GM23338 (cell line): ENCODE data around the gene CLEC1A. TPM values are rescaled to one million over a fixed set of nuclear protein-coding genes. Genes with fewer than 3 reads are reported as not detected.

Source experiments
- ATAC-seq: fragments of 200-7000 bp; cut with Tn5 transposase; 3 replicates; pipeline ENCODE4 v1.9.1; 2020
- DNase-seq: peaks from one replicate; pipeline ENCODE4 v3.0.0-alpha.2; 2015; ENCODE audit warnings: low spot score
- H2AFZ ChIP-seq: fragments of 200-600 bp; sonication (generic); 2 replicates; pipeline ENCODE4 v1.8.0; 2016; ENCODE audit warnings: antibody characterized with exemption, mild to moderate bottlenecking, moderate library complexity
- H3F3A ChIP-seq: fragments of 200-600 bp; sonication (generic); replicated peaks from 2 replicates; pipeline ENCODE4 v1.8.0; 2017; ENCODE audit warnings: antibody characterized with exemption, mixed run types, low read depth
- H3K27ac ChIP-seq: fragments of 200-600 bp; sonication (generic); 2 replicates; pipeline ENCODE4 v1.6.1; 2016; ENCODE audit warnings: low read depth
- H3K27me3 ChIP-seq: fragments of 200-600 bp; sonication (generic); 2 replicates; pipeline ENCODE4 v1.8.0; 2016; ENCODE audit warnings: mild to moderate bottlenecking, mixed run types, moderate library complexity; ENCODE audit not compliant: insufficient read depth
- H3K36me3 ChIP-seq: fragments of 200-600 bp; sonication (generic); 2 replicates; pipeline ENCODE4 v1.8.0; 2016; ENCODE audit warnings: mild to moderate bottlenecking; ENCODE audit not compliant: insufficient read depth
- H3K4me1 ChIP-seq: fragments of 200-600 bp; sonication (generic); 2 replicates; pipeline ENCODE4 v1.8.0; 2016; ENCODE audit warnings: mild to moderate bottlenecking, moderate library complexity; ENCODE audit not compliant: insufficient read depth
- H3K4me2 ChIP-seq: fragments of 200-600 bp; sonication (generic); 2 replicates; pipeline ENCODE4 v1.7.1; 2017; ENCODE audit warnings: mixed run types
- H3K4me3 ChIP-seq: fragments of 200-600 bp; sonication (generic); 2 replicates; pipeline ENCODE4 v1.6.1; 2016; ENCODE audit warnings: mixed run types
- H3K79me2 ChIP-seq: fragments of 200-600 bp; sonication (generic); replicated peaks from 2 replicates; pipeline ENCODE4 v1.8.0; 2017; ENCODE audit warnings: mild to moderate bottlenecking; ENCODE audit not compliant: insufficient read depth
- H3K9me2 ChIP-seq: fragments of 200-600 bp; sonication (generic); 2 replicates; pipeline ENCODE4 v1.8.0; 2017; ENCODE audit not compliant: insufficient read depth
- H4K20me1 ChIP-seq: fragments of 200-600 bp; sonication (generic); replicated peaks from 2 replicates; pipeline ENCODE4 v1.8.0; 2017; ENCODE audit warnings: mild to moderate bottlenecking; ENCODE audit not compliant: insufficient read depth
- H3K27ac Mint-ChIP-seq: 2 replicates; pipeline ENCODE4 v1.8.0; 2020; ENCODE audit warnings: inconsistent platforms, mild to moderate bottlenecking, moderate library complexity, mixed read lengths
- H3K27me3 Mint-ChIP-seq: 3 replicates; pipeline ENCODE4 v1.8.0; 2022; ENCODE audit warnings: low read depth, mild to moderate bottlenecking, moderate library complexity, mixed read lengths, inconsistent platforms; ENCODE audit not compliant: insufficient read depth, poor library complexity
- H3K36me3 Mint-ChIP-seq: 3 replicates; pipeline ENCODE4 v1.8.0; 2021; ENCODE audit warnings: low read depth, mild to moderate bottlenecking, inconsistent platforms, moderate library complexity, mixed read lengths
- H3K4me1 Mint-ChIP-seq: 3 replicates; pipeline ENCODE4 v1.8.0; 2020; ENCODE audit warnings: mild to moderate bottlenecking, inconsistent platforms, mixed read lengths
- H3K4me3 Mint-ChIP-seq: 3 replicates; pipeline ENCODE4 v1.8.0; 2021; ENCODE audit warnings: moderate library complexity, mild to moderate bottlenecking, inconsistent platforms, mixed read lengths
- H3K9me3 Mint-ChIP-seq: 3 replicates; pipeline ENCODE4 v1.8.0; 2020; ENCODE audit warnings: moderate library complexity, mild to moderate bottlenecking, inconsistent platforms, mixed read lengths
- CREB1 ChIP-seq: fragments of 250-450 bp; sonication (Bioruptor Pico); IDR thresholded peaks from 2 replicates; pipeline ENCODE4 v1.5.0; 2020; ENCODE audit warnings: low read depth, mild to moderate bottlenecking, moderate library complexity
- EZH2 ChIP-seq: fragments of 200-600 bp; sonication (generic); IDR thresholded peaks from one replicate; pipeline ENCODE4 v1.8.0; 2017; ENCODE audit warnings: antibody characterized with exemption, mild to moderate bottlenecking, low read depth; ENCODE audit not compliant: unreplicated experiment
- EZH2phosphoT487 ChIP-seq: fragments of 200-600 bp; sonication (generic); IDR thresholded peaks from one replicate; pipeline ENCODE4 v1.8.1; 2018; ENCODE audit warnings: antibody characterized with exemption; ENCODE audit not compliant: unreplicated experiment
- NANOG ChIP-seq: IDR thresholded peaks from 2 replicates; pipeline ENCODE4 v1.6.1; 2016; ENCODE audit warnings: antibody characterized with exemption, borderline replicate concordance
- POLR2AphosphoS5 ChIP-seq: IDR thresholded peaks from 2 replicates; pipeline ENCODE4 v1.6.1; 2016; ENCODE audit warnings: antibody characterized with exemption, low read depth
- STAT1 ChIP-seq: IDR thresholded peaks from one replicate; pipeline ENCODE4 v1.6.1; 2016; ENCODE audit warnings: antibody characterized with exemption; ENCODE audit not compliant: unreplicated experiment
- ZNF114 ChIP-seq: fragments of 250-450 bp; sonication (Bioruptor Pico); IDR thresholded peaks from 2 replicates; pipeline ENCODE4 v1.5.0; 2020; ENCODE audit warnings: mild to moderate bottlenecking, moderate library complexity
- ZNF331 ChIP-seq: fragments of 250-450 bp; sonication (Bioruptor Pico); IDR thresholded peaks from 2 replicates; pipeline ENCODE4 v1.5.0; 2020; ENCODE audit warnings: low read depth, mild to moderate bottlenecking, moderate library complexity
- polyA plus RNA-seq: library from polyadenylated mRNA; unstranded; fragments of >200 nt; fragmentation: Nextera tagmentation; extraction: Ambion mirVana; gene quantifications from 2 replicates; pipeline ENCODE4 v1.2.1, GENCODE V29; 2016
- total RNA-seq: library from RNA; depleted of rRNA; stranded (reverse); fragments of >200 nt; shearing (Covaris generic); gene quantifications from 2 replicates; pipeline ENCODE4 v1.2.3, GENCODE V29; 2014
- TF ChIP-seq, protein P1 (sequence below): IDR thresholded peaks from one replicate; pipeline ENCODE4 v1.6.1; 2018; ENCODE audit warnings: antibody characterized with exemption; ENCODE audit not compliant: unreplicated experiment
- TF ChIP-seq, protein P2 (sequence below): fragments of 250-450 bp; sonication (Bioruptor Pico); IDR thresholded peaks from 2 replicates; pipeline ENCODE4 v1.5.0; 2020; ENCODE audit warnings: mild to moderate bottlenecking, moderate library complexity
- TF ChIP-seq, protein P3 (sequence below): IDR thresholded peaks from 2 replicates; pipeline ENCODE4 v1.6.1; 2016; ENCODE audit warnings: antibody characterized with exemption

The CLEC1A gene
- total and polyA plus RNA-seq, 2 experiments from 2014 or later: 1.1 TPM; not detected in 1

DNA sequence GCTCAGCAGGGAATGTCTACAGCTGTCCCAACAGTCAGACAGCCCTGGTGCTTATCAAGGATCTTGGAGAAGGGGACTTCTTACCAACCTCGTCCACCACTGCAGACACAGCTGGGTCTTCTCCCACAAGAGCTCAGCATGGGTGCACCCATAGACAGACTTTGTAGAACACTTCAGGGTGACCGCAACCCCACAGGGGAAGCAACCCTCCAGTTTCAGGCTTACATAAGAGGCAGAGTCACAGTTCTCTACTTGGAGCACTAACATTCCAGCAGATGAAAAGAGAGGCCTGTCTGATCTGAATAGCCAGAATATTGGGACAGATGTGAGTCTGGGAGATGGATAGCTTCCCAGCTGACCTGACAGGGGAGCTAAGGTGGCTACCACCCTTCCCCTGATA is 3.5 kb upstream of the CLEC1A start:
- ATAC-seq (no peak), DNase-seq (no peak)
- Histone ChIP-seq H3K36me3 (no peaks in the 10 kb centered on the region), H4K20me1 (no peaks in the 10 kb centered on the region), H3K79me2 (no peaks in the 10 kb centered on the region), H3F3A (no peaks in the 10 kb centered on the region), H3K4me2 (no peak overlapping the region), H3K27ac (no peak overlapping the region), H3K4me1 (0 out of 2 replicates have a peak, but pooled peaks cover 4% of the 10 kb centered on the region), H3K9me2 (no peaks in the 10 kb centered on the region), H2AFZ (no peak overlapping the region), H3K27me3 (no peaks in the 10 kb centered on the region), H3K4me3 (no peak overlapping the region)
- Mint-ChIP-seq H3K4me1 (peaks cover 11% of the 10 kb centered on the region; the same call in 2 of the 3 replicates), H3K27me3 (no peaks in the 10 kb centered on the region), H3K36me3 (no peaks in the 10 kb centered on the region), H3K4me3 (no peak overlapping the region), H3K27ac (no peak overlapping the region; the same call in 1 of the 2 replicates), H3K9me3 (peaks cover 2% of the 10 kb centered on the region; the same call in 1 of the 3 replicates)
- no peak for TF ChIP-seq POLR2AphosphoS5

DNA sequence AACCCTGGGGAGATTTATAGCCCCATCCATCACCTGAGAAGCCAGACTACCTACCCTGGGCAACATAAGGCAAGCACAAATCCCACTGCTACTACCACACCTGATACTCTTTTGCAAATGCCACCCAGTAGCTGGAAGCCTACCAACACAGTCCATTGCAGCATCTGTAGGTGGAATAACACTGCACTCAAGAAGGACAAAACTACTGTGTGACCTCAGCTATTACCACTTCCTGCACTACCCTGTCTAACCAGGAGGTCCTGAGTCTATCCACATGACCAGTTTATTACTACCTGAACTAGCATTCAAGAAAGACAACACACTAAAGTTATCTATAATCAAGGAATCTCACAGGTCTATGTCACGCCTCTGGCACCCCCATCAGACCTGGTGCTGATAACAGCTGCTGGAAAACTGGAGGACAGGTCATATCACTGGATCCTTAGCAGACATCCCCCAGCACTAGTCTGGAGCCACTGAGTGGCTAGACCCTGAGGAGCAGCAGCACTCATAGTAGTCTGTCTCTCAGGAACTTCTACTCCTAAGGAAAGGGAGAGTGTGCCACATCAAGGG is 2.9 kb upstream of the CLEC1A start:
- 0 out of 2 replicates have a peak, but pooled peaks cover 4% of the 10 kb centered on the region for H3K4me1 ChIP-seq
- no peak overlapping the region for H3K27ac Mint-ChIP-seq
- ATAC-seq (no peak), DNase-seq (no peak)
- H3K4me3 ChIP-seq: no peak overlapping the region
- H3F3A ChIP-seq: no peaks in the 10 kb centered on the region
- no peak overlapping the region for H3K27ac ChIP-seq
- no peak overlapping the region for H2AFZ ChIP-seq
- no peaks in the 10 kb centered on the region for H3K36me3 Mint-ChIP-seq
- H3K4me2 ChIP-seq: no peak overlapping the region
- no peaks in the 10 kb centered on the region for H3K27me3 ChIP-seq
- no peaks in the 10 kb centered on the region for H3K9me2 ChIP-seq
- H4K20me1 ChIP-seq: no peaks in the 10 kb centered on the region
- H3K9me3 Mint-ChIP-seq: peaks cover under 1% of the 10 kb centered on the region; the same call in 1 of the 3 replicates
- H3K4me1 Mint-ChIP-seq: peaks cover 11% of the 10 kb centered on the region; the same call in 2 of the 3 replicates
- no peaks in the 10 kb centered on the region for H3K27me3 Mint-ChIP-seq
- no peaks in the 10 kb centered on the region for H3K36me3 ChIP-seq
- no peak overlapping the region for H3K4me3 Mint-ChIP-seq
- H3K79me2 ChIP-seq: no peaks in the 10 kb centered on the region
- TF ChIP-seq ZNF331 (CRISPR knock-in tag): no peak
- no peak for TF ChIP-seq NANOG
- no peak for TF ChIP-seq EZH2phosphoT487
- no peak for TF ChIP-seq EZH2
- TF ChIP-seq ZNF114 (CRISPR knock-in tag): no peak
- no peak for TF ChIP-seq CREB1 (CRISPR knock-in tag)
- TF ChIP-seq, protein P1, sequence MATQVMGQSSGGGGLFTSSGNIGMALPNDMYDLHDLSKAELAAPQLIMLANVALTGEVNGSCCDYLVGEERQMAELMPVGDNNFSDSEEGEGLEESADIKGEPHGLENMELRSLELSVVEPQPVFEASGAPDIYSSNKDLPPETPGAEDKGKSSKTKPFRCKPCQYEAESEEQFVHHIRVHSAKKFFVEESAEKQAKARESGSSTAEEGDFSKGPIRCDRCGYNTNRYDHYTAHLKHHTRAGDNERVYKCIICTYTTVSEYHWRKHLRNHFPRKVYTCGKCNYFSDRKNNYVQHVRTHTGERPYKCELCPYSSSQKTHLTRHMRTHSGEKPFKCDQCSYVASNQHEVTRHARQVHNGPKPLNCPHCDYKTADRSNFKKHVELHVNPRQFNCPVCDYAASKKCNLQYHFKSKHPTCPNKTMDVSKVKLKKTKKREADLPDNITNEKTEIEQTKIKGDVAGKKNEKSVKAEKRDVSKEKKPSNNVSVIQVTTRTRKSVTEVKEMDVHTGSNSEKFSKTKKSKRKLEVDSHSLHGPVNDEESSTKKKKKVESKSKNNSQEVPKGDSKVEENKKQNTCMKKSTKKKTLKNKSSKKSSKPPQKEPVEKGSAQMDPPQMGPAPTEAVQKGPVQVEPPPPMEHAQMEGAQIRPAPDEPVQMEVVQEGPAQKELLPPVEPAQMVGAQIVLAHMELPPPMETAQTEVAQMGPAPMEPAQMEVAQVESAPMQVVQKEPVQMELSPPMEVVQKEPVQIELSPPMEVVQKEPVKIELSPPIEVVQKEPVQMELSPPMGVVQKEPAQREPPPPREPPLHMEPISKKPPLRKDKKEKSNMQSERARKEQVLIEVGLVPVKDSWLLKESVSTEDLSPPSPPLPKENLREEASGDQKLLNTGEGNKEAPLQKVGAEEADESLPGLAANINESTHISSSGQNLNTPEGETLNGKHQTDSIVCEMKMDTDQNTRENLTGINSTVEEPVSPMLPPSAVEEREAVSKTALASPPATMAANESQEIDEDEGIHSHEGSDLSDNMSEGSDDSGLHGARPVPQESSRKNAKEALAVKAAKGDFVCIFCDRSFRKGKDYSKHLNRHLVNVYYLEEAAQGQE: no peak
- TF ChIP-seq STAT1: no peak
- TF ChIP-seq, protein P2, sequence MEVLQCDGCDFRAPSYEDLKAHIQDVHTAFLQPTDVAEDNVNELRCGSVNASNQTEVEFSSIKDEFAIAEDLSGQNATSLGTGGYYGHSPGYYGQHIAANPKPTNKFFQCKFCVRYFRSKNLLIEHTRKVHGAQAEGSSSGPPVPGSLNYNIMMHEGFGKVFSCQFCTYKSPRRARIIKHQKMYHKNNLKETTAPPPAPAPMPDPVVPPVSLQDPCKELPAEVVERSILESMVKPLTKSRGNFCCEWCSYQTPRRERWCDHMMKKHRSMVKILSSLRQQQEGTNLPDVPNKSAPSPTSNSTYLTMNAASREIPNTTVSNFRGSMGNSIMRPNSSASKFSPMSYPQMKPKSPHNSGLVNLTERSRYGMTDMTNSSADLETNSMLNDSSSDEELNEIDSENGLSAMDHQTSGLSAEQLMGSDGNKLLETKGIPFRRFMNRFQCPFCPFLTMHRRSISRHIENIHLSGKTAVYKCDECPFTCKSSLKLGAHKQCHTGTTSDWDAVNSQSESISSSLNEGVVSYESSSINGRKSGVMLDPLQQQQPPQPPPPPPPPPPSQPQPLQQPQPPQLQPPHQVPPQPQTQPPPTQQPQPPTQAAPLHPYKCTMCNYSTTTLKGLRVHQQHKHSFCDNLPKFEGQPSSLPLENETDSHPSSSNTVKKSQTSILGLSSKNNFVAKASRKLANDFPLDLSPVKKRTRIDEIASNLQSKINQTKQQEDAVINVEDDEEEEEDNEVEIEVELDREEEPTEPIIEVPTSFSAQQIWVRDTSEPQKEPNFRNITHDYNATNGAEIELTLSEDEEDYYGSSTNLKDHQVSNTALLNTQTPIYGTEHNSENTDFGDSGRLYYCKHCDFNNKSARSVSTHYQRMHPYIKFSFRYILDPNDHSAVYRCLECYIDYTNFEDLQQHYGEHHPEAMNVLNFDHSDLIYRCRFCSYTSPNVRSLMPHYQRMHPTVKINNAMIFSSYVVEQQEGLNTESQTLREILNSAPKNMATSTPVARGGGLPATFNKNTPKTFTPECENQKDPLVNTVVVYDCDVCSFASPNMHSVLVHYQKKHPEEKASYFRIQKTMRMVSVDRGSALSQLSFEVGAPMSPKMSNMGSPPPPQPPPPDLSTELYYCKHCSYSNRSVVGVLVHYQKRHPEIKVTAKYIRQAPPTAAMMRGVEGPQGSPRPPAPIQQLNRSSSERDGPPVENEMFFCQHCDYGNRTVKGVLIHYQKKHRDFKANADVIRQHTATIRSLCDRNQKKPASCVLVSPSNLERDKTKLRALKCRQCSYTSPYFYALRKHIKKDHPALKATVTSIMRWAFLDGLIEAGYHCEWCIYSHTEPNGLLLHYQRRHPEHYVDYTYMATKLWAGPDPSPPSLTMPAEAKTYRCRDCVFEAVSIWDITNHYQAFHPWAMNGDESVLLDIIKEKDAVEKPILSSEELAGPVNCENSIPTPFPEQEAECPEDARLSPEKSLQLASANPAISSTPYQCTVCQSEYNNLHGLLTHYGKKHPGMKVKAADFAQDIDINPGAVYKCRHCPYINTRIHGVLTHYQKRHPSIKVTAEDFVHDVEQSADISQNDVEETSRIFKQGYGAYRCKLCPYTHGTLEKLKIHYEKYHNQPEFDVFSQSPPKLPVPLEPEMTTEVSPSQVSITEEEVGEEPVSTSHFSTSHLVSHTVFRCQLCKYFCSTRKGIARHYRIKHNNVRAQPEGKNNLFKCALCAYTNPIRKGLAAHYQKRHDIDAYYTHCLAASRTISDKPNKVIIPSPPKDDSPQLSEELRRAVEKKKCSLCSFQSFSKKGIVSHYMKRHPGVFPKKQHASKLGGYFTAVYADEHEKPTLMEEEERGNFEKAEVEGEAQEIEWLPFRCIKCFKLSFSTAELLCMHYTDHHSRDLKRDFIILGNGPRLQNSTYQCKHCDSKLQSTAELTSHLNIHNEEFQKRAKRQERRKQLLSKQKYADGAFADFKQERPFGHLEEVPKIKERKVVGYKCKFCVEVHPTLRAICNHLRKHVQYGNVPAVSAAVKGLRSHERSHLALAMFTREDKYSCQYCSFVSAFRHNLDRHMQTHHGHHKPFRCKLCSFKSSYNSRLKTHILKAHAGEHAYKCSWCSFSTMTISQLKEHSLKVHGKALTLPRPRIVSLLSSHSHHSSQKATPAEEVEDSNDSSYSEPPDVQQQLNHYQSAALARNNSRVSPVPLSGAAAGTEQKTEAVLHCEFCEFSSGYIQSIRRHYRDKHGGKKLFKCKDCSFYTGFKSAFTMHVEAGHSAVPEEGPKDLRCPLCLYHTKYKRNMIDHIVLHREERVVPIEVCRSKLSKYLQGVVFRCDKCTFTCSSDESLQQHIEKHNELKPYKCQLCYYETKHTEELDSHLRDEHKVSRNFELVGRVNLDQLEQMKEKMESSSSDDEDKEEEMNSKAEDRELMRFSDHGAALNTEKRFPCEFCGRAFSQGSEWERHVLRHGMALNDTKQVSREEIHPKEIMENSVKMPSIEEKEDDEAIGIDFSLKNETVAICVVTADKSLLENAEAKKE (CRISPR knock-in tag): no peak
- TF ChIP-seq, protein P3, sequence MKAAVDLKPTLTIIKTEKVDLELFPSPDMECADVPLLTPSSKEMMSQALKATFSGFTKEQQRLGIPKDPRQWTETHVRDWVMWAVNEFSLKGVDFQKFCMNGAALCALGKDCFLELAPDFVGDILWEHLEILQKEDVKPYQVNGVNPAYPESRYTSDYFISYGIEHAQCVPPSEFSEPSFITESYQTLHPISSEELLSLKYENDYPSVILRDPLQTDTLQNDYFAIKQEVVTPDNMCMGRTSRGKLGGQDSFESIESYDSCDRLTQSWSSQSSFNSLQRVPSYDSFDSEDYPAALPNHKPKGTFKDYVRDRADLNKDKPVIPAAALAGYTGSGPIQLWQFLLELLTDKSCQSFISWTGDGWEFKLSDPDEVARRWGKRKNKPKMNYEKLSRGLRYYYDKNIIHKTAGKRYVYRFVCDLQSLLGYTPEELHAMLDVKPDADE: no peak
